Breast epithelium (tissue), 3 donors: ENCODE data around the gene CDH13.

Source experiments
- POLR2A ChIP-seq: fragments of 450-650 bp; IDR thresholded peaks from one replicate; pipeline ENCODE4 v1.6.1; 2016; ENCODE audit warnings: antibody characterized with exemption, mild to moderate bottlenecking, moderate library complexity
- POLR2AphosphoS5 ChIP-seq, 3 donors: sonication (generic); formaldehyde crosslinking; IDR thresholded peaks; one replicate each; pipeline ENCODE4 v1.6.1; 2017; ENCODE audit warnings: antibody characterized with exemption in 3 of 3
- TF ChIP-seq, protein P1 (sequence below), 3 donors: fragments of 450-650 bp; IDR thresholded peaks; one replicate each; pipeline ENCODE4 v1.5.1; 2016 to 2017; ENCODE audit warnings: antibody characterized with exemption in 3 of 3, mild to moderate bottlenecking in 3 of 3, moderate library complexity in 3 of 3

DNA sequence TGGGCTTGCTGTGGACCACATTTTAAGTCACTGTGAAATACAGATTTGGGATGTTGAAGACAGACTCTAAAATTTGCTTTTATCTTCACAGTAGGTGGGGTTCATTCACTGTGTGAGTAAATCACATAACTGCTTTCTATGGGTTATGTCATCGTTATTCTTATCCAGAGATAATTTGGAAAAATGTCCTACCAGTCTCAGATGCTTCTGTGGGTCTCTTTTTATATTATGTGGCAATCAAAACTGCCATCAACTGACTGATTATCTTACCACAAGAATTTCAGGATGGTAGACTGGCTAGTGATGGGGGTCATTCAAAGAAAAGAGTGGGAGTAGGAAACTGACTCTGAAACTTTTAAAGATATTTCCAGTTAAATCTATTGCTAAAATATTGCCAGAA is 1184.1 kb downstream of the CDH13 start:
- TF ChIP-seq, protein P1, sequence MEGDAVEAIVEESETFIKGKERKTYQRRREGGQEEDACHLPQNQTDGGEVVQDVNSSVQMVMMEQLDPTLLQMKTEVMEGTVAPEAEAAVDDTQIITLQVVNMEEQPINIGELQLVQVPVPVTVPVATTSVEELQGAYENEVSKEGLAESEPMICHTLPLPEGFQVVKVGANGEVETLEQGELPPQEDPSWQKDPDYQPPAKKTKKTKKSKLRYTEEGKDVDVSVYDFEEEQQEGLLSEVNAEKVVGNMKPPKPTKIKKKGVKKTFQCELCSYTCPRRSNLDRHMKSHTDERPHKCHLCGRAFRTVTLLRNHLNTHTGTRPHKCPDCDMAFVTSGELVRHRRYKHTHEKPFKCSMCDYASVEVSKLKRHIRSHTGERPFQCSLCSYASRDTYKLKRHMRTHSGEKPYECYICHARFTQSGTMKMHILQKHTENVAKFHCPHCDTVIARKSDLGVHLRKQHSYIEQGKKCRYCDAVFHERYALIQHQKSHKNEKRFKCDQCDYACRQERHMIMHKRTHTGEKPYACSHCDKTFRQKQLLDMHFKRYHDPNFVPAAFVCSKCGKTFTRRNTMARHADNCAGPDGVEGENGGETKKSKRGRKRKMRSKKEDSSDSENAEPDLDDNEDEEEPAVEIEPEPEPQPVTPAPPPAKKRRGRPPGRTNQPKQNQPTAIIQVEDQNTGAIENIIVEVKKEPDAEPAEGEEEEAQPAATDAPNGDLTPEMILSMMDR (IDR thresholded peaks at IDR 0.05) = no peak
- no peak for TF ChIP-seq POLR2A
- TF ChIP-seq POLR2AphosphoS5 (IDR thresholded peaks at IDR 0.05) = no peak
